SKM-1 (cell line): Measurements from ENCODE around the gene DNTTIP2.
"Not testable (repeated sequence)": the region's sequence is repeated elsewhere in the genome, so short reads cannot be mapped to it uniquely, and the experiment has no call there.

ENCODE experiments used
- DNase-seq: peaks from one replicate; lab custom pipeline; 2025; ENCODE audit not compliant: unreplicated experiment; lab: John Stamatoyannopoulos, UW

DNTTIP2 gene

DNA sequence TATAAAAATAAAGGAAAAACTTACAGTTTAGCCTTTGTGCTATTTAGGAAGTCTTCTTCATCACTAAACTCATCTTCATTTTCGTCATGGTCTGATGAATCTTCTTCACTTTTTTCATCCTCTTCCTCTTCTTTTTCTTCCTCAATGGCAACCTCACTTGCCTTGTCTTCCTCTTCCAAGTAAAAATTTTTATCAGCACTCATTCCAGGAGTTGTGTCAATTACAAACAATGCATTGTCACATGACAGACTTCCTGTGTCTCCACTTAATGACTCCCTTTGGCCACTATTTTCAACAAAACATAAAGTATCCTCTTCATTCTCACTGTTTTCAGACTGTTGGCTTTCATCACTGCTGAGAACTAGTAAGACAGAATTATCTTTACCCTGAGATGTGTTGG, 2.8 kb downstream of the DNTTIP2 start:
- DNase-seq, result no peak

DNA sequence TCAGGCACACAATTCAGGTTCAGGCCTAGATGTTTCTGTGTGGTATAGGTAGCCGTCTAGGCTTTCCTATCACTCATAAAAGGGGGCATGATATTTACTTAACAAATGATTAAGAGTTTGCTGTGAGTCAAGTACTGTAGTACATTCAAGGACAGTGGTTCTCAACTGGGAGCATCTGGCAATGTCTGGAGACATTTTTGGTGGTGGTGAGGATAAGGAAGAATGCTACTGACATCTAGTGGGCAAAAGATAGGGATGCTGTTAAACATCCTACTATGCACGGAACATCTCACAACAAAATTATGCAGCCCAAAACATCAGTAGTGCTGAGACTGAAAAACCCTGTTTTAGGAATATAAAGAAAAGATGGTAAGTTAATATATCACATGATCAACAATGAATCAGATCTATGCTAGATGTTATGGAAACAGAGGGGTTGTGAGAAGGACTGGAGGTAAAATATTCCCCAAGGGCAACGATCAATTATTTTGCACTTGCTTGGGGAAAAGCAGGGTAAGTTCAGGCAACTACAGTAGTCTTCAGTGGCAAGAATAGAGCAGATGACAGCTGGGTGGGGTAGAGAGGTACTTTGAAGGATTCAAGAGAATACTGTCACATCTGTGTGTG, 4.9 kb downstream of the DNTTIP2 start:
- DNase-seq, result no peak

GRCh38 chr1:93871366-93871765, 7.6 kb downstream of the DNTTIP2 start:
- DNase-seq, result no peak

GRCh38 chr1:93869653-93870052, 9.4 kb downstream of the DNTTIP2 start:
- no peak for DNase-seq

DNA sequence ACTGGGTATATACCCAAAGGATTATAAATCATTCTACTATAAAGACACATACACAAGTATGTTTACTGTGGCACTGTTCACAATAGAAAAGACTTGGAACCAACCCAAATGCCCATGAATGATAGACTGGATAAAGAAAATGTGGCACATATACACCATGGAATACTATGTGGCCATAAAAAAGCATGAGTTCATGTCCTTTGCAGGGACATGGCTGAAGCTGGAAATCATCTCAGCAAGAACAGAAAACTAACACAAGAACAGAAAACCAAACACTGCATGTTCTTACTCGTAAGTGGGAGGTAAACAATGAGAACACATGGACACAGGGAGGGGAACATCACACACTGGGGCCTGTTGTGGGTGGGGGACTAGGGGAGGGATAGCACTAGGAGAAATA, 10.5 kb downstream of the DNTTIP2 start:
- DNase-seq, result not testable (repeated sequence)

DNA sequence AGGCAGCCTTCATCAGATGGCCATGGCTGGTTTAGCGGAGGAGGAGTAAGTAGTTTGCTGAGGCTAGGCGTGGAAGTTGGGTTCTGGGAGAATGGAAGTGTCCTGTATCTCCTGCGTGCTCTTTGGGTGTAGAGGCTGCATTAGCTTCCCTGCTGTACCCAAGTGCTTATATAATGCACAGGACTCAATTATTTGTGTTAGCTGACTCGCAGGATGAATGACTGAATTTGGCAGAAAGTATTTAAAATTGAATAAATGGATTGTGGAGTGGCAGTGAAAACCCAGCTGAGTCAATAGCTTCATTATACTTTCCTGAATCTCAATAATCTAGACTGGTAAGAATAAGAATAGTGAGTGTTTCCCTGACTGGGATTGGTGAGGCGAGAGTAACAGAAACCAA, 13.8 kb downstream of the DNTTIP2 start:
- DNase-seq, result no peak

DNA sequence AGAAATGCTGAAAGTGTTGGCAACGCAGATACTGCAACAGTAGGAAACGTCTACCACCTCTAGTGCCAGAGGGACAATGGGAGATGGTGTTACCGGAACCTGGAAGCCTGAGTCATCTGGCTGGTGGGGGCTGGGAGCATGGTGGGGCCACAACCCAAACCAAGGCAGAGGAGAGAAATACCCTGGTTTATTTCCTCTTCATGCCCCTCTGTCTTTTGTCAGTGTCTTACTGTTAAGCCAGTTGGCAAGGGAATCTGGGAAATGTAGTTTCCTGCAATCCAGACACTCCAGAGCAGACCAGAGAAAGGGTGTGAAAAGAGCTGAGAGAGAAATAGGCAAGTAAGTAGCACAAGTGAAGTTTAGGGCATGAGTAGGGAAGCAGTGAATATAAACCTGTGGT, 14.8 kb downstream of the DNTTIP2 start:
- DNase-seq, result no peak

- DNase-seq, result not testable (repeated sequence)
Observed at GRCh38 chr1:93857653-93858052, 21.4 kb downstream of the DNTTIP2 start.

DNA sequence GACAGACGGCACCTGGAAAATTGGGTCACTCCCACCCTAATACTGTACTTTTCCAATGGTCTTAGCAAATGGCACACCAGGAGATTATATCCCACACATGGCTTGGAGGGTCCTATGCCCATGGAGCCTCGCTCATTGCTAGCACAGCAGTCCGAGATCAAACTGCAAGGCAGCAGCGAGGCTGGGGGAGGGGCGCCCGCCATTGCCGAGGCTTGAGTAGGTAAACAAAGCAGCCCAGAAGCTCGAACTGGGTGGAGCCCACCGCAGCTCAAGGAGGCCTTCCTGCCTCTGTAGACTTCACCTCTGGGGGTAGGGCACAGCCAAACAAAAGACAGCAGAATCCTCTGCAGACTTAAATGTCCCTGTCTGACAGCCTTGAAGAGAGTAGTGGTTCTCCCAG, 23.0 kb downstream of the DNTTIP2 start:
- DNase-seq, result not testable (repeated sequence)

DNA sequence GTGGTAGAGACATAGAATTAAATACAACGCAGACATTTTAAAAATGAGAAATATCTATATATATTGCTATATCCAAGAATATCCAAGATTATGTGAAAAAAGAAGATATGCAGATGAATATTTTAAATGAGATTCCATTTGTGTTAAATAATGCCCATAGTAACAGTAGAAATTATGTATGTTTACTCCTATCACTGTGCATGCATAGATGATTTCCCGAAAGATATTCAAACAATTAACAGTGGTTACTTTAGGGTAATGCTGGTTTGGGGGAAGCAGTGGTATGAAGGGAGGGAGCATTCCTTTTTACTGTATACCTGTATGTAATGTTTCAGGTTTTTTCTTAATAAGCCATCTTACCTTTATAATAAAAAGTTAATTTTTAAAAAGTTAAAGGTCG, 25.1 kb downstream of the DNTTIP2 start:
- no peak for DNase-seq

- no peak for DNase-seq
Observed at GRCh38 chr1:93851878-93852277, 27.1 kb downstream of the DNTTIP2 start.

DNA sequence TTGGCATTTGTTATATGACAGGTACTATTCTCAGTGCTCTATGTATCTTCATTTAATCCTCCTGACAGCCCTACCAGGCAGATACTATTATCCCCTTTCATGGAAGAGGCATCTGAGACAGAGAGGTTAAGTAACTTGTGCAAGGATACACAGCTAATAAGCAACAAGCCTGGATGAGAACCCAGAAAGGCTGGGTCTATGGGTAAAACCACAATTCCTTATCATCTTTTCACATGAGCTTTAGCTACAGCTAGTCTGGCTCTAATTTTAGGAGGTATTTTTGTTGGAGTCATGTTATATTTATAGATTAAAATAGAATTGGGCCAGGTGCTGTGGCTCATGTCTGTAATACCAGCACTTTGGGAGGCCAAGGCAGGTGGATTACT, 27.7 kb downstream of the DNTTIP2 start:
- DNase-seq, result no peak

GRCh38 chr1:93850687-93851326, 28.2 kb downstream of the DNTTIP2 start:
- not testable (repeated sequence) for DNase-seq

GRCh38 chr1:93848350-93848883, 30.6 kb downstream of the DNTTIP2 start:
- no peak for DNase-seq

GRCh38 chr1:93847811-93848288, 31.2 kb downstream of the DNTTIP2 start:
- DNase-seq, result no peak

DNA sequence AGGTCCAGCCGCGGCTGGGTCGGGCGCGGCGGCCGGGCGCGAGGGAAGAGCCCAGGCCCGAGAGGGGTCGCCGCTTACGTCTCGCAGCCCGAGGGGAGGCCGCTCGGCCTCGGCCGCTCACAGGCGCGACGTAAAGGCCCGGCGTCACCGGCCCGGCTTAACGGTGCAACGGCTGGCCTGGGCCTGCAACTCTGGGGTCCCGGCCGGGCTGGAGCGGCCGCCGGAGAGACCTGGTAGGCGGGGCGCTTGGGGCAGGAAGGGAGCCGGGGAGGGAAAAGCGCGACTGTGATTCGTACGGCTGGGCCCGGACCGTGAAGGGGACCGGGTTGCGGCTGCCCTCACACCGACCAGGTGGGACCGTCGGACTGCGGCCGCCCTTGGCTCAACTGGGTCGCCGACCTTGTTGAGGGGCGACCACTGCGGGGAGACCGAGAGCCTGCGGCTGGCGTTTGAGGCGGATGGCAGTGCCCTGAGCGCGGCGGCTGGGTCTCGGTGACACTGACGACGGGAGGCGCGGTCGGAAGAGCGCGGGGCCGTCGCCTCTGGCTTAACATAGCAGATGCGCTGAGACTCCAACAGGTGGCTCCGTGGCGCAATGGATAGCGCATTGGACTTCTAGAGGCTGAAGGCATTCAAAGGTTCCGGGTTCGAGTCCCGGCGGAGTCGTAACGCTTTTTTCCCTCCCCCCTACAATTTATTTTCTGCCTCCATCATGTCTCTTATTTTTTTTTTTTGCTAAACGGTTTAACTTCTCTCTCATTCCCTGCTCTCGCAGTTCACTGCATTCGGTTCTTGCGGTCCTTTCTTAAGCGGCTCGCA, 31.8 kb downstream of the DNTTIP2 start:
- peak; percentile 58 for DNase-seq

- peak; percentile 75 for DNase-seq
Observed at GRCh38 chr1:93846206-93846991, 32.6 kb downstream of the DNTTIP2 start.

DNA sequence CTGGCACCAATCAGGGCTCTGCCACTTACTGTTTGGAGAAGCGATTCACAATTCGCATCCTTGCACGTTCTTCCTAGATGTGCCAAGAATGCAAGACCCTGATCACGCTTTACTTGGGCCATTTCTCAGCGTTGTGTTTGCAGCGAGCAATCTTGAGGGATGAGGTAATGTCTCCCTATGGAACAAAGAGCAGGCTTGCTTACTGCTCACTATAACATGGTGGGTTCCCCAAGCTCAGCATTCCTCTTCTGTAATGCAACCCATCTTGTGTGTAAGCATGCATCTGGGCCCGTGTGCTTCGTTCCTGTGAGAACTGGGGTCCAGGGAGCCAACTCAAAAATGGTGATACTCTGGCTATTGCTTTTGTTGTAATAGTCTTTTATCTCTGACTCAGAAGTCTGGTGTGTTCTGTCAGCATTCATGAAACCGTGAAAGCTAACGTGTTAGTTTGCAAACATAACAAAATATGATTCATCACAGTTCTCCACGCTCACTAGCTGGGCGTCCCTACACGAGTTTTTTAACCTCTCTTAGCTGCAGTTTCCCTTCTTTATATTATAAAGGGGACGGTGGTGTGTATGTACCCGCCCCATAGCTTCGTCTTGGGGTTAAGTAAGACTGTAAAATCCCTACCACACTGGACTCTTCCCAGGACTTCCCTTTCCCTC, 33.3 kb downstream of the DNTTIP2 start:
- no peak for DNase-seq

GRCh38 chr1:93844262-93845045, 34.6 kb downstream of the DNTTIP2 start:
- DNase-seq, result peak; percentile 40
